ENCODE data around the gene NOXA1.
"Not testable (repeated sequence)": the region's sequence is repeated elsewhere in the genome, so short reads cannot be mapped to it uniquely, and the experiment has no call there.

NOXA1 gene

GRCh38 chr9:137444106-137444790 lies 21.1 kb downstream of the NOXA1 start:
- no peak for DNase-seq

GRCh38 chr9:137445275-137445807 lies 22.1 kb downstream of the NOXA1 start:
- DNase-seq: peak; percentile 48

GRCh38 chr9:137445930-137446431 lies 22.8 kb downstream of the NOXA1 start:
- DNase-seq: no peak

GRCh38 chr9:137446851-137447471 lies 23.8 kb downstream of the NOXA1 start:
- no peak for DNase-seq

GRCh38 chr9:137447722-137448601 lies 24.8 kb downstream of the NOXA1 start:
- DNase-seq: no peak

GRCh38 chr9:137448602-137448962 lies 25.4 kb downstream of the NOXA1 start:
- no peak for DNase-seq

GRCh38 chr9:137449081-137449844 lies 26.1 kb downstream of the NOXA1 start:
- DNase-seq: no peak

- DNase-seq: no peak
These were observed 26.8 kb downstream of the NOXA1 start for GRCh38 chr9:137449931-137450538.

- not testable (repeated sequence) for DNase-seq
These were observed 27.5 kb downstream of the NOXA1 start for GRCh38 chr9:137450539-137451222.

GRCh38 chr9:137451264-137452005 lies 28.2 kb downstream of the NOXA1 start:
- DNase-seq: not testable (repeated sequence)

- no peak for DNase-seq
These were observed 29.0 kb downstream of the NOXA1 start for GRCh38 chr9:137452006-137452760.

- DNase-seq: no peak
These were observed 29.8 kb downstream of the NOXA1 start for GRCh38 chr9:137452761-137453642.

GRCh38 chr9:137453643-137454081 lies 30.5 kb downstream of the NOXA1 start:
- DNase-seq: peak; percentile 4

GRCh38 chr9:137454145-137454596 lies 31.0 kb downstream of the NOXA1 start:
- DNase-seq: no peak

- no peak for DNase-seq
These were observed 31.6 kb downstream of the NOXA1 start for GRCh38 chr9:137454597-137455358.

- no peak for DNase-seq
These were observed 32.3 kb downstream of the NOXA1 start for GRCh38 chr9:137455359-137455991.

All from NCI-H1105 (cell line).